GM13976 (cell line): ENCODE data around the gene SMPD3.

Experiments used
- DNase-seq: peaks from one replicate; pipeline ENCODE4 v3.0.0; 2012; ENCODE audit warnings: low spot score
- in situ Hi-C: fragments of 300-500 bp; cut with MboI; formaldehyde crosslinking; loops from one replicate; pipeline ENCODE4 v1.12.0; 2022; ENCODE audit warnings: low sequenced_read_pairs, mixed read lengths, inconsistent platforms; ENCODE audit not compliant: unreplicated experiment
- TF ChIP-seq, protein P1 (sequence below): IDR thresholded peaks from 2 replicates; pipeline ENCODE4 v1.5.1; 2012; ENCODE audit warnings: borderline replicate concordance, mild to moderate bottlenecking; ENCODE audit not compliant: insufficient read depth; ENCODE audit errors: extremely low read depth, missing control alignments, control extremely low read depth

Gene SMPD3

DNA sequence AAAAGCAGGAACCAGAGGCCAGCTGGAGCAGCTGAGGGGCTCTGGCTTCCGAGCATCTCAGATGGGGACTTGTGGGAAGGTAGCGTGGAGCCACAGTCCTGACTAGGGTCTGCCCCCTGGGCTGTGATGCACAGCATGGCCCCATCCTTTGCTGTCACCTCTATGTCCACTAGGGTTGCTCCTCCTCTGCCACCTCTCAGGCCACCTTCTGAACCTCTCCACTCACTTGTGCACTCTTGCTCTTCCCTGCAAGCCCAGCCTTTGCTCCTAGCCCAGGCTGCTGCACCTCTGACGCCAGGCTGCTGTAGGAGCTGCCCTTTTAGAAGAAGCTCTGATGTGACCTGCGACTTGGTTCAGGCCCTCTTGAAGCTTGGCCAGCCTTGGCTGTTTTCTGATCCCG is 24.3 kb upstream of the SMPD3 start:
- in situ Hi-C loops: no loop called here
- TF ChIP-seq, protein P1, sequence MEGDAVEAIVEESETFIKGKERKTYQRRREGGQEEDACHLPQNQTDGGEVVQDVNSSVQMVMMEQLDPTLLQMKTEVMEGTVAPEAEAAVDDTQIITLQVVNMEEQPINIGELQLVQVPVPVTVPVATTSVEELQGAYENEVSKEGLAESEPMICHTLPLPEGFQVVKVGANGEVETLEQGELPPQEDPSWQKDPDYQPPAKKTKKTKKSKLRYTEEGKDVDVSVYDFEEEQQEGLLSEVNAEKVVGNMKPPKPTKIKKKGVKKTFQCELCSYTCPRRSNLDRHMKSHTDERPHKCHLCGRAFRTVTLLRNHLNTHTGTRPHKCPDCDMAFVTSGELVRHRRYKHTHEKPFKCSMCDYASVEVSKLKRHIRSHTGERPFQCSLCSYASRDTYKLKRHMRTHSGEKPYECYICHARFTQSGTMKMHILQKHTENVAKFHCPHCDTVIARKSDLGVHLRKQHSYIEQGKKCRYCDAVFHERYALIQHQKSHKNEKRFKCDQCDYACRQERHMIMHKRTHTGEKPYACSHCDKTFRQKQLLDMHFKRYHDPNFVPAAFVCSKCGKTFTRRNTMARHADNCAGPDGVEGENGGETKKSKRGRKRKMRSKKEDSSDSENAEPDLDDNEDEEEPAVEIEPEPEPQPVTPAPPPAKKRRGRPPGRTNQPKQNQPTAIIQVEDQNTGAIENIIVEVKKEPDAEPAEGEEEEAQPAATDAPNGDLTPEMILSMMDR: no peak
- DNase-seq: no peak

DNA sequence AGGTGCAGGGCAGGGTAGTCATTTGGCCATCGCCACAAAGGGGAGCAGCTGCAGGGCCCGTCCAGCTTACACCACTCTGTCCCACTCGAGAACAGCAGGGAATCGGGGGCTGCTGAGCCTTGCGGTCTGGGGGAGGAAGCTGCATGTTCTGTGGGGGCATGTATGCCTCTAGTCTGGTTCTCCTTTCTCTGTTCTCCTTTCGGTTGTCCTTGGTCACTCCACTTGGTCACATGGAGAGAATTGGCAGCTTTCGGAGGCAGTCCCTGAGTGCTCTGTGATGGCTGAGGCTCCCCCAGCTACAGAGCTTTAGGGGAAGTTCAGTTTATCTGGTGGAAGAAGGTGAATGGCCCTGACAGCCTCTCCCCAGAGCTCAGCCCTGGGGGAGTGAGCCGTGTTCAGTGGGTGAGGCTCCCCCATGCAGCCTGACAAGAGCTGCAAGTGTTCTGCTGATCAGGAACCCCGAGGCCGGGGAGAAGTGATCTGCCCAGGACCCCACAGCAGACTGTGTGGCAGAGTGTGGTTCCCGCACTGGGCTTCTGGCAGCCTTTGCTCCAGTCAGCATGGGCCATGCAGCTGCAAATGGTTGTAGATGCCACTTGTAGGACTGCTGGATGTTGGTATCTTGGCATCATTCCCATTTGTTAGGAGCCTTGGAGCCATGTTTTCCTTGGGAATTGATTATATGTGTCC is 22.3 kb upstream of the SMPD3 start:
- DNase-seq: peak; percentile 79
- TF ChIP-seq, protein P1: no peak
- in situ Hi-C loops: no loop called here

DNA sequence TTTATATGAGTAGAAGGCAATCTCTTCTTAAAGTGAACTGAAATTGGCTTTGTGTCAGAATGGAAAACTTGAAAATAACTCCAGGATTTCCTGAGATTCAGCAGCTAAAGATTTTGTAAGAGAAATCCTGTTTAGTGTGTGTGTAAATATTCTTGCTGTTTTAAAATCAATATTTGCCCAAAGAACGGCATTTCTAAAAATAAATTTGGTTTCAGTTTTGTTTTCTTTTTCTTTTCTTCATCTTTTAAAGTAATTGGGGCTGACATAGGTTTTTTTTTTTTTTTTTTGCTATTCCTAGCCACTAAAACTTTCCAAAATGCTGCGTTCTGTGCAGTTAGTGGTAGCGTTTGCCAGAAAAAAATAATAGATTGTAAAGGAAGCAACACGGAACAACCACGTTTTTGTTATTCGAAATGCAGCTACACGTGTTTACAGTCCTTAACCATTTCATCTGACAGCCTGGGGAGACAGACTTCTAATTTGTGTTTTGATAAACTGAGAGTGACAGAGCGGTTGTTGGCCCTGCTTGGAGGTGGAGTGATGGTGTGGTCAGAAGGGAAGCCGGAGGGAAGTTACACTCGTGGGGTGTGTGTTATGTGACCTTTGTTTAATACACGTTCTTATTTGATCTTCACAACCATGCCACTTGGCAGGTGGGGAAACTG is 21.6 kb upstream of the SMPD3 start:
- in situ Hi-C loops: no loop called here
- no peak for DNase-seq
- TF ChIP-seq, protein P1: no peak

DNA sequence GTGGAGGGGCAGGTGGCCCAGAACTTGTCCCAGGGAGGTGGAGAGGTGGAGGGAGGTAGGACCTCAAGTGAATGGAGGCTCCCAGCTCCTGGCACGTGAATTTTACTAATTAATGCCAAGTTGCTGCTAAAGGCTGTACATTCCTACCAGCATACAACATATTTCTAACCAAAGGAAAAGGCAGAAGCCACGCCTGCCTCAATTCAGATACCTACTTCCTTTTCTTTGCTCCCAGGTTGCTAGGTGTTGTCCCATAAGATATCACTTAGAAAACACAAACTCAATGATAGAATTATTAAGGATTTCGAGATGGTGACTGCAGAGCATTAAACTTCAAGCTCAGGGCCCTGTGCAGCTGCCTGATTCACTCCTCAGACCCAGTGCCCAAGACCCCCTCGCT is 20.5 kb upstream of the SMPD3 start:
- in situ Hi-C loops: no loop called here
- no peak for DNase-seq
- TF ChIP-seq, protein P1: no peak

DNA sequence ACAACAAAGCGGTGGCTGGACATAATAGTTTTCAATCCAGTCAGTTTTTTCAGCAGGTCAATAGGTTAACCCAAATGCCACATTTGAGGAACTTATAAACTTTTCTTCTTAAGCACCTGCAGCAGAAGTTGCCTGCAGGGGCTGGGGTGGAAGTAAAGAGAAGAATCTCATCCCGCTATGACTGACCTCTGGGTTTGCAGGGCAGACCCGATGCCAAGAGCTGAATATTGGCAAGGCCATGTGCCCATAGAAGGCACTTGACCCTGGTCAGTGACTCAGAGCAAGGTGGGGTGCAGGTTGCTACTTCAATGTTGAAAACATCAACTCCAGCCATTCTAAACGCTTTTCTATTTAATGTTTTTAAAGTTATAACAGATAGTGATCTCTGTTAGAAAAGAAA is 17.9 kb upstream of the SMPD3 start:
- DNase-seq: no peak

DNA sequence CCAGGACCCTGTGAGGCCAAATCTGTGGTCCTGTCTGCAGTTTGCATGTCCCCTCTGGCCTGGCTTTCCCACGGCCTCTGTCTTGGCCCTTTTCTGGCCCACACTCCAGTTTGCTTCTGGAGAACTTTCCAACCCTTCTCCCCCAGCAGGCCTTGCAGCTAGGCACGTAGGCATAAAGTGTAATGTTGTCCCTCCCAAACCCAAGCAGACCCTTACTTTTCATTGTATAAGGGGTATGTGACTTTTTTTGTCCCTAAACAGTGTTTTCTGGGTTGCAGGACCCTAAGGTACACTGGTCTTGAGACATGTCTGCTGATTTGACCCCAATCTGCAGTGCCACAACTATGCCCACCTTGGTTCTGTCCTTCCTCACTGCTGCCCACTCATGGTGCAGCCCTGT is 15.6 kb upstream of the SMPD3 start:
- in situ Hi-C loops: no loop called here

More for the DNA sequence above, 17.9 kb upstream of the SMPD3 start:
- TF ChIP-seq, protein P1: no peak
- in situ Hi-C loops: no loop called here

More for the DNA sequence above, 15.6 kb upstream of the SMPD3 start:
- TF ChIP-seq, protein P1: no peak
- no peak for DNase-seq
